ENCODE measurements around the gene SLC28A1. TPM values are rescaled to one million over a fixed set of nuclear protein-coding genes. Genes with fewer than 3 reads are reported as not detected.

SLC28A1 gene
- not detected in 2 replicates for total RNA-seq

- intact Hi-C loops (cut with micrococcal nuclease) = no loop called here
These were observed at the start of gene SLC28A1 for GRCh38 chr15:84883916-84884781. TSS of gene SLC28A1 (plus strand) at chr15:84884662. CDS start at chr15:84887761, 3,099 bp downstream.

DNA sequence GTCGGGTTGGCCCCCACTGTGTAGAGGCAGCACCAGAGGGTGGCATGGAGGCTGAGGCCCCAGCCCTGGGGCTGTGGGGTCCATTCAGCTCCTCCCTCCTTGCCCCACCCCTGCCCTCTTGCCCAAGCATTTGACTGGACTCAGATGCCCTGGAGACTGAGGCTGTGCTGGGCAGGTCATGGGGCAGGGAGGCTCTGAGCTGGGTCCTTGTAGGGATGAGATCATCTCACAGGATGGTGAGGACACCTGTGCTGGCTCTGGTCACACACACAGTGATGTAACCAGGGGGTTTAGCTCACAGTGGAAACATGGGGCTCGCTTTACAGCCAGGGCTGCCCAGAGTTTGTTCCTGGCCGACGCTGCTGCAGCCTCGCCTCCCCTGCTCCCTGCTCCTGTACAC lies 49.5 kb upstream of the SLC28A1 start:
- intact Hi-C loops (cut with micrococcal nuclease) = no loop called here

- intact Hi-C loops (cut with micrococcal nuclease) = no loop called here
These were observed 48.7 kb upstream of the SLC28A1 start for GRCh38 chr15:84835661-84836337.

GRCh38 chr15:84836844-84837243 lies 47.6 kb upstream of the SLC28A1 start:
- intact Hi-C loops (cut with micrococcal nuclease) = no loop called here

GRCh38 chr15:84839714-84840113 lies 44.7 kb upstream of the SLC28A1 start:
- intact Hi-C loops (cut with micrococcal nuclease) = no loop called here

- intact Hi-C loops (cut with micrococcal nuclease) = no loop called here
These were observed 44.2 kb upstream of the SLC28A1 start for GRCh38 chr15:84840255-84840654.

DNA sequence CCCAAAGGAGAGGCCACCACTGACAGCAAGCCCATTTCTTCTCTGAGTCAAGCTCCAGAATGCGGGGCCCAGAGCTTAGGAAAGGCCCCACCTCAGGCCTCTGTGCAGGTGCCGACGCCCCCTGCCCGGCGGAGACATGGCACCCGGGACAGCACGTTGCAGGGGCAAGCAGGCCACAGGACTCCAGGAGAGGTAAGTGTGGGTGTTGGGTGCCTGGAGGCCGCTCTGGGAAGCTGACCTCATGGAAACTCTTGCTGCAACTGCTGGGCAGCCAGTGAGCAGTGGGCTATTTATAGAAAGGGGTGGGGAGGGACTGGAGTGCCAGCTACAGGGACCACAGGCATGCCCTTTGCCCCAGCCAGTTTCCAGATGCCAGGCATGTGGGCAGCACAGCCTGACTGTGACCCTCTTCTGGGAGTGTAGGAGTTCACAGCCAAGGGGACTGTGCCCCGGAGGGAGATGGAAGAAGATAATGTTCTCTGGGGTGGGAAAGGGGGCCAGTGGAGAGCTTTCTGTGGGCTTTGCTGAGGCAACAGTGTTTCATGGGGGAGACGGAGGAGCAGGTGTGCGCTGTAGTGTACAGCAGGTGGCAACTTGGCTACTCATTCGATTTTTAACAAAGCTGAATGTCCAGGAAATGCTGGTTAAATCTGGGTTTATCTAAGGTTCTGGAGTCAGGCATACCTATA lies 43.6 kb upstream of the SLC28A1 start:
- intact Hi-C loops (cut with micrococcal nuclease) = no loop called here

DNA sequence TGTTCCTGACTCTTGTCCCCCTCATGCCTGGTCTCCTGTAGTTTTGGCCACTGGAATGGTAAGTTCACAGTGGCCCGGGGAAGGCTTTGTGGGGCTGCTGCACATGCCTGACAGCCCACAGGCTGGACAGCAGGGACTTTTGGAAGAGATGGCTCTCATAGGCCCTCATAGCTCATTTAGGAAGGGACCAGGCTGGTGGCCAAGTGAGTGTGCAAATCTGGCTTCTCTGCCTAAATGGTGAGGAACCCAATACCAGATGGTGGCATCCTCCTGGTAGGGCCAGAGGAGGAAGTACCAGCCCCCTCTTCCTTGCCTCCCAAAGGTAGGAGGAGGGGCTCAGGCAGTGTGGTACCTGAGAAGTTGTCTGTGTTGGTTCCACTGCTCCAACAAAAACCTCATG lies 41.7 kb upstream of the SLC28A1 start:
- intact Hi-C loops (cut with micrococcal nuclease) = no loop called here

DNA sequence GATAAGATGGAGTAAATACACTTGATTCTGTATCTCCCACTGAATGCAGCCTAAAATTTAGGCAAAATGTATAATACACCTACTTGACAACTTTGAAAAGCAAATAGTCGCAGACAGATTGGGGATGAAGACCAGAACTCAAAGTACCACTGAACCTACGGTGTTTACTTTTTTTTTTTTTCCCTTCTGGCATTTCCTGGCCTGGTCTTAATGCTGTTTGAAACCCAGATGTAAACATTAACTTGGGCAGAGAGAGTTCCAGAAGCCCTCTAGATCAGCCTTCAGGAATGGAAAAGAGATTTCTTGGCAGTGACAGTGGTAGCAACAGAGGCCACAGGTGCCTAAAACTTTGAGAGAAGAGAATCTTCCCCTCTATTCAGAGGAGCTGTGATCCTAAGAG lies 39.5 kb upstream of the SLC28A1 start:
- intact Hi-C loops (cut with micrococcal nuclease) = loop anchor here (2.0 kb wide), 1 partner anchor 84 kb away; no protein-coding TSS in a partner anchor

DNA sequence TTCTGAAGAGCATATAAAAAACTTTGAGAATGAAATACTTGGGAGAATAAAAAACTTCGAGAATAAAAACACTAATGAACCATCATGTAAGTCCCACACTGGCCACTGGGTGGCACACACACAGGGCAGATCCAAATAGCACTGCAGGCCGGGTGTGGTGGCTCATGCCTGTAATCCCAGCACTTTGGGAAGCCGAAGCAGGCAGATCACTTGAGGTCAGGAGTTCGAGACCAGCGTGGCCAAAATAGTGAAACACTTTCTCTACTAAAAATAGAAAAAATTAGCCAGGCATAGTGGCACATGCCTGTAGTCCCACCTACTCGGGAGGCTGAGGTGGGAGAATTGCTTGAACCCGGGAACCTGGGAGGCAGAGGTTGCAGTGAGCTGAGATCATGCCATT lies 38.8 kb upstream of the SLC28A1 start:
- intact Hi-C loops (cut with micrococcal nuclease) = loop anchor here (2.0 kb wide), 1 partner anchor 83 kb away; no protein-coding TSS in a partner anchor

GRCh38 chr15:84846269-84846668 lies 38.2 kb upstream of the SLC28A1 start:
- intact Hi-C loops (cut with micrococcal nuclease) = no loop called here

DNA sequence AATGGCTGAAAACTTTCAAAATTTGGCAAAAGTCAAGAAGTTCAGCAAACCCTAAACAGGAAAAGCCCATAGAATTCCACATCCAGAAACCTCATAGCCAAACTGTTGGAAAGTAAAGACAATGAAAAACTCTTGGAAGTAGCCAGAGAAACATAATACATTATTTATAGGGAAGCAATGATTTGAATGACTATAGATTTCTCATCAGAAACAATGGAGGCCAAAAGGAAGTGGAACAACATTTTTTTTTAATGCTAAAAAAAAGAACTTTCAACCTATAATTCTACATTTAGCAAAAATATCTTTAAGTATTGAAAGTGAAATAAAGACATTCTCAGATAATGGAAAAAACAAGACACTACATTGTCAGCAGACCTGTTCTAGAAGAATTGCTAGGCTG lies 37.1 kb upstream of the SLC28A1 start:
- intact Hi-C loops (cut with micrococcal nuclease) = no loop called here

GRCh38 chr15:84852212-84852611 lies 32.2 kb upstream of the SLC28A1 start:
- intact Hi-C loops (cut with micrococcal nuclease) = no loop called here

DNA sequence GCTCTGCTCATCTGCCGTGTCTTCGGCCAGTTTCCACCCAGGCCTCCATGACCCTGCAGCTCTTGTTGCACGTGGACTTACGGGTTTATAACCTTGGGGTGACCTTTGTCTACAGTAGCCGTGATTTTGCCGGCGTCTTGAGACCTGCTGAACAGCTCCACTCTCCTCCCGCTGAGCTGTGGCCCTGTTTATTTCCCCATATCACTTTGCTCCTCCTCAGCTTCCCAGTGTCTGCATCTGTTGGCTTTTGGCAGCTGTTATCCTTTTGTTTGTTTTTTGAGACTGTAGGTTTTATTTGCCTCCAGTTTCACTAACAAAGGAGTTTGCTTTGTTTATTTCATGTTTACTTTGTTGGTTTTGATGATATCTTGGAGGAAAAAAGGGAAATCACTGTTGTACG lies 29.3 kb upstream of the SLC28A1 start:
- intact Hi-C loops (cut with micrococcal nuclease) = no loop called here

- intact Hi-C loops (cut with micrococcal nuclease) = no loop called here
These were observed 28.7 kb upstream of the SLC28A1 start for GRCh38 chr15:84855765-84856164.

DNA sequence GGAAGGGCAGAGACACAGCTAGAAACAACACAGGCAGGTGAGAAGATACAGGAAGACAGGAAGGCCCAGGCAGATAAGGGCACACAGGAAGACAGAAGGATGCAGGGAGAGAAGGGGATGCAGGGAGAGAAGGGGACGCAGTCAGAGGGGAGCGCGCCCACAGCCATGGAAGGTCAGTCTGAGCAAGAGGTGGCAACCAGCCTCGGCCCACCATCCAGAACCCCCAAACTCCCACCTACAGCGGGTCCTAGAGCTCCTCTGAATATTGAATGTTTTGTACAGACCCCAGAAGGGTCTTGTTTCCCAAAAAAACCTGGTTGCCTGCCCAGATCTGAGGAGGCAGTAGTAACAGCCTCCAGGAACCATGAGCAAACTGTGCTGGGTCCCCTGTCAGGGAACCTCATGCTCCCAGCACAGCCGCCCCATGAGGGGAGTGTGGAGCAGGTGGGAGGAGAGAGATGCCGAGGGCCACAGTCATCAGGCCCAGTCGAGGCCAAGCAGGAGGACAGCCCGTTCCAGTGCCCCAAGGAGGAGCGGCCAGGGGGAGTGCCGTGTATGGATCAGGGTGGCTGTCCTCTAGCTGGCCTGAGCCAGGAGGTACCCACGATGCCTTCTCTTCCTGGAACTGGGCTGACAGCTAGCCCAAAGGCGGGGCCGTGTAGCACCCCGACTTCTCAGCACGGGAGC lies 27.6 kb upstream of the SLC28A1 start:
- intact Hi-C loops (cut with micrococcal nuclease) = no loop called here

DNA sequence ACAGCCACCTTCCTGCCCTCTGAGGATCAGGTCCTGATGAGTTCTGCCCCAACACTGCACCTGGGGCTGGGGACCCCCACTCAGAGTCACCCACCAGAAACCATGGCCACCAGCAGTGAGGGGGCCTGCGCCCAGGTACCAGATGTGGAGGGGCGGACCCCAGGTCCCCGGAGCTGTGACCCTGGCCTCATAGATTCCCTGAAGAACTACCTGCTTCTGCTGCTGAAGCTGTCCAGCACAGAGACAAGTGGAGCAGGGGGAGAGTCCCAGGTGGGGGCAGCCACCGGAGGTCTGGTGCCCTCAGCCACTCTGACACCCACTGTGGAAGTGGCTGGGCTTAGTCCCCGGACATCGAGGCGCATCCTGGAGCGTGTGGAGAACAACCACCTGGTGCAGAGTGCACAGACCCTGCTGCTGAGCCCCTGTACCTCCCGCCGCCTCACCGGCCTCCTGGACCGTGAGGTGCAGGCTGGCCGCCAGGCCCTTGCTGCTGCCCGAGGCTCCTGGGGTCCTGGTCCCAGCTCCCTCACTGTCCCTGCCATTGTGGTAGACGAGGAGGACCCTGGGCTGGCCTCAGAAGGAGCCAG lies 27.0 kb upstream of the SLC28A1 start:
- intact Hi-C loops (cut with micrococcal nuclease) = no loop called here

DNA sequence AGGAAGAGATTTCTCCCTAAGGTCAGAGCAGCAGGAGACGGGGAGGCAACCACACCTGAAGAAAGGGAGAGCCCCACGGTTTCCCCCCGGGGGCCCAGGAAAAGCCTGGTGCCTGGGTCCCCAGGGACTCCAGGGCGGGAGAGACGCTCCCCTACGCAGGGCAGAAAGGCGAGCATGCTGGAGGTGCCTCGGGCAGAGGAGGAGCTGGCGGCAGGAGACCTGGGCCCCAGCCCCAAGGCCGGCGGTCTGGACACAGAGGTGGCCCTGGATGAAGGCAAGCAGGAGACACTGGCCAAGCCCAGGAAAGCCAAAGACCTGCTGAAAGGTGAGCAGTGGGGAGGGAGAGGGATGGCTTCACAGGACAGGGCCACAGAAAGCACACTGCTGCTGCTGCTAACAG lies 26.2 kb upstream of the SLC28A1 start:
- intact Hi-C loops (cut with micrococcal nuclease) = no loop called here

DNA sequence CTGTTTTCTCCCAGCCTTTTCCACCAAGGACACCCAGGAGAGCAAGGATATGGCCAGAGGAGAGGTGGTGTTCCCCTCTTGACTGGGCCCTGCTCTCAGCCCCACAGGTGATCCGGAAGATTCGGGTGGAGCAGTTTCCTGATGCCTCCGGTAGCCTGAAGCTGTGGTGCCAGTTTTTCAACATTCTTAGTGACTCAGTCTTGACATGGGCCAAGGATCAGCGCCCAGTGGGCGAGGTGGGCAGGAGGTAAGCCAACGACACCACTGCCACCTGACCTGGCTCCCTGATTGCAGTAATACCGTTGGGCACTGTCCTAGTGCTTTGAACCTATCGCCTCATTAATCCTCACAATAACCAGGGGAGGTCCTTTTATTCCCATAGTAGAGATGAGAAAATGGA lies 25.3 kb upstream of the SLC28A1 start:
- intact Hi-C loops (cut with micrococcal nuclease) = no loop called here

- intact Hi-C loops (cut with micrococcal nuclease) = no loop called here
These were observed 24.8 kb upstream of the SLC28A1 start for GRCh38 chr15:84859651-84860050.

DNA sequence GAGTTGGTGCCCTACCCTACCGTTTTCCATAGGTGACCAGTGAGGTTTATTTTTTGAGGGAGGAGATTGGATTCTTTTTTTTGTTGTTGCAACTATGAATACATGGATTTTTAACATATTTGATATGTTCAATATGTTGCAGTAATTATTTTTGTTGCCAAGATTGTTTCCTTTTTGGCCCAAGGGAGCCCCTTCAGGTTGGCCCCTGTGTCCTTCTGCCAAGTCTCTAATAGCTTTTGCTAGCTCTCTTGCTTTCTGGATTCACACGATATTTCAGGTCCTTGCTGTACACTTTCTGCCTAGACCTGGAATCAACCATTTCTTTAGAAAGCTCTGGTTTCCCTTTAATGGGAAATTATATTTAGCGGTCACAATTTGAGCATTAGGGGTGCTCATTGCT lies 22.7 kb upstream of the SLC28A1 start:
- intact Hi-C loops (cut with micrococcal nuclease) = no loop called here

All from T-helper 2 cell treated with Interferon-gamma antibody and Interleukin-4, amounts not matched to agents 100 ng/mL and 5 ng/mL, for 36 hours (primary cell).